Measurements from ENCODE around the gene ZNF784.
"Not testable (repeated sequence)": the region's sequence is repeated elsewhere in the genome, so short reads cannot be mapped to it uniquely, and the experiment has no call there.

The ZNF784 gene

DNA sequence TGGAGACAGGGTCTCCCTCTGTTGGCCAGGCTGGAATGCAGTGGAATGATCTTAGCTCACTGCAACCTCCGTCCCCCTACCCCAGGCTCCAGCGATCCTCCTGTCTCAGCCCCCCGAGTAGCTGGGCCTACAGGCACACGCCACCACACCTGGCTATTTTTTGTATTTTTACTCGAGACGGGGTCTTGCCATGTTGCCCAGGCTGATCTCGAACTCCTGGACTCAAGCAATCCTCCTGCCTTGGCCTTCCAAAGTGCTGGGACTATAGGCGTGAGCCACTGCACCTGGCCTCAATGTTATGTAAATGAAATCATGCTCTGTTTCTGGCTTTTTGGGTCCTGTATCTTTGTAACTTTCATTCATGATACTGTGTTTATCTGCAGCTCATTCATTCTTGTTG, 35.6 kb downstream of the ZNF784 start:
- H3K4me1 ChIP-seq (ENCODE audit: insufficient read depth, poor library complexity, severe bottlenecking) = peaks cover 6% of the 10 kb centered on the region
- no peak for ATAC-seq (ENCODE audit: low read depth)

DNA sequence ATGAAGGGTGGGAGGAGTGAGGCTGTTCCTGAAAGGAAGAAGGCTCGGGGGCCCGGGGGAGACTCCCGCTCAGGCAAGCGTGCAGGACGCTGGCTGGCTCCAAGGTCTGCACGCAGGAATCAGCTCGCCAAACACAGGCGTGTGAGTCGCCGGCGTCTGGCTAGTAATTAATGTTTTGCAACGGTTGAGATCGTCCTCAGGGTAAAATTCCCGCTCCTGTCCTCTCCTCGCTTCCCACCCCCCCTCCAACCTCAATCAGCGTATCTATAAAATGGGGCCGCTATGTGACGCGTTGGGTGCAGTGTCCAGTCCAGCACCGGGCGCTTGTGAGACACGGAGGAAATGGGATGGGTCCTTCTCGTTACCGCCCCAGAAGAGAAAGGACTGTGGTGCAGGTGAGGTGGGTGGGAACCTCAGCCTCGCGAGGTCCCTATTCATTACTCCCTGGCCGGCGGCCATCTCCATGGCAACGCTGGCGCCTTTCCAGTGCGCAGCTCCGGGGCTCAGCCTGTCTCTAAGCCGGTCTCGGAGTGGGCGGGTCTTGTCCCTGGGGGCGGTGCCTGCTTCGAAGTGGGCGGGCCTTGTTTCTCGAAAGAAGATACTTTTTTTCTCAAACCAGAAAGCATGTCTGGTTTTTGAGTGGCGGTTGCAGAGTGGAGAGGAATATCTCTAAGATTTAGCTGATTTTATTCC, 37.2 kb downstream of the ZNF784 start:
- no peaks in the 10 kb centered on the region for H3K36me3 ChIP-seq (ENCODE audit: low read depth)
- no peaks in the 10 kb centered on the region for H3K27me3 ChIP-seq (ENCODE audit: insufficient read depth, poor library complexity, severe bottlenecking)
- peak overlapping the region; percentile 16 for H3K27ac ChIP-seq (ENCODE audit: poor library complexity, severe bottlenecking)
- no peaks in the 10 kb centered on the region for H3K9me3 ChIP-seq (ENCODE audit: severe bottlenecking)
- peaks cover 6% of the 10 kb centered on the region for H3K4me1 ChIP-seq (ENCODE audit: insufficient read depth, poor library complexity, severe bottlenecking)
- TF ChIP-seq, protein P1, sequence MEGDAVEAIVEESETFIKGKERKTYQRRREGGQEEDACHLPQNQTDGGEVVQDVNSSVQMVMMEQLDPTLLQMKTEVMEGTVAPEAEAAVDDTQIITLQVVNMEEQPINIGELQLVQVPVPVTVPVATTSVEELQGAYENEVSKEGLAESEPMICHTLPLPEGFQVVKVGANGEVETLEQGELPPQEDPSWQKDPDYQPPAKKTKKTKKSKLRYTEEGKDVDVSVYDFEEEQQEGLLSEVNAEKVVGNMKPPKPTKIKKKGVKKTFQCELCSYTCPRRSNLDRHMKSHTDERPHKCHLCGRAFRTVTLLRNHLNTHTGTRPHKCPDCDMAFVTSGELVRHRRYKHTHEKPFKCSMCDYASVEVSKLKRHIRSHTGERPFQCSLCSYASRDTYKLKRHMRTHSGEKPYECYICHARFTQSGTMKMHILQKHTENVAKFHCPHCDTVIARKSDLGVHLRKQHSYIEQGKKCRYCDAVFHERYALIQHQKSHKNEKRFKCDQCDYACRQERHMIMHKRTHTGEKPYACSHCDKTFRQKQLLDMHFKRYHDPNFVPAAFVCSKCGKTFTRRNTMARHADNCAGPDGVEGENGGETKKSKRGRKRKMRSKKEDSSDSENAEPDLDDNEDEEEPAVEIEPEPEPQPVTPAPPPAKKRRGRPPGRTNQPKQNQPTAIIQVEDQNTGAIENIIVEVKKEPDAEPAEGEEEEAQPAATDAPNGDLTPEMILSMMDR (IDR thresholded peaks at IDR 0.05; ENCODE audit: poor library complexity, severe bottlenecking) = no peak
- peak overlapping the region; percentile 21 for H3K4me3 ChIP-seq (ENCODE audit: severe bottlenecking)
- ATAC-seq (ENCODE audit: low read depth) = peak; percentile 92
- peak; percentile 92 for DNase-seq (ENCODE audit: low spot score)

More for the DNA sequence above, 35.6 kb downstream of the ZNF784 start:
- TF ChIP-seq, protein P1 (IDR thresholded peaks at IDR 0.05; ENCODE audit: poor library complexity, severe bottlenecking) = no peak
- Histone ChIP-seq H3K36me3 (ENCODE audit: low read depth) (no peaks in the 10 kb centered on the region), H3K27ac (ENCODE audit: poor library complexity, severe bottlenecking) (no peak overlapping the region), H3K27me3 (ENCODE audit: insufficient read depth, poor library complexity, severe bottlenecking) (no peaks in the 10 kb centered on the region), H3K9me3 (ENCODE audit: severe bottlenecking) (no peaks in the 10 kb centered on the region), H3K4me3 (ENCODE audit: severe bottlenecking) (no peak overlapping the region)
- DNase-seq (ENCODE audit: low spot score) = no peak

DNA sequence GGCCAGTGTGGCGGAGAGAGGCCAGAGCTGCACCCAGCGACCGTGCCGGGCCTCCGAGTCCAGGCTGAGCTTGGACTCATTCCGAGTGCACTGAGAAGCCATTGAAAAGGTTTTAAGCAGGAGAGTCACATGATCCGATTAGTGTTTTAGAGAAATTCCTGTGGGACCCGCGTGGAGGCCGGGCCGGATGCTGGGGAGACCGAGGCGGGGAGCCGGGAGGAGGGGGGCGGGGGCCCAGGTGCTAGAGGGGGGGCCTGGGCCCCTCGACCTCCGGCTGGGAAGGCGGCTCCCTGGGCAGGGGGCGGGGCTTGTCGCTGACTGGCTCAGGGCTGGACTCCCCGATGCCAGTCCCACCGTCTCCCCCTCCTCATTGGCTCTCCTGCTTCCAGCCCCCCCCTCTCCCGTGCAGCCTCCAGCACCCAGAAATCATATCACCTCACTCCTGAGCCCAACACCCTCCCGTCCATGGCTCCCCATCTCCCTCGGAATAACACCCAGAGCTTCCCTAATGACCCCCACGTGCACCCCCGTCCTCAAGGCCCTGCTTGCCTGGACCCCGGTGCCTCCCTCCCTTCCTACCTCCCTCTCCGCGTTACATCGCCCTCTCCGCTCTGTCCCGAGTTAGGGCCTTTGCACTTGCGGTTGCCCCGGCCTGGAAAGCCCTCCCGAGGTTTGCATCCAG, 38.6 kb downstream of the ZNF784 start:
- ATAC-seq (ENCODE audit: low read depth) = no peak
- no peaks in the 10 kb centered on the region for H3K9me3 ChIP-seq (ENCODE audit: severe bottlenecking)
- peaks cover 6% of the 10 kb centered on the region for H3K4me1 ChIP-seq (ENCODE audit: insufficient read depth, poor library complexity, severe bottlenecking)
- TF ChIP-seq, protein P1 (IDR thresholded peaks at IDR 0.05; ENCODE audit: poor library complexity, severe bottlenecking) = no peak
- DNase-seq (ENCODE audit: low spot score) = no peak
- H3K4me3 ChIP-seq (ENCODE audit: severe bottlenecking) = no peak overlapping the region
- peak overlapping the region; percentile 10 for H3K27ac ChIP-seq (ENCODE audit: poor library complexity, severe bottlenecking)
- no peaks in the 10 kb centered on the region for H3K27me3 ChIP-seq (ENCODE audit: insufficient read depth, poor library complexity, severe bottlenecking)
- no peaks in the 10 kb centered on the region for H3K36me3 ChIP-seq (ENCODE audit: low read depth)

DNA sequence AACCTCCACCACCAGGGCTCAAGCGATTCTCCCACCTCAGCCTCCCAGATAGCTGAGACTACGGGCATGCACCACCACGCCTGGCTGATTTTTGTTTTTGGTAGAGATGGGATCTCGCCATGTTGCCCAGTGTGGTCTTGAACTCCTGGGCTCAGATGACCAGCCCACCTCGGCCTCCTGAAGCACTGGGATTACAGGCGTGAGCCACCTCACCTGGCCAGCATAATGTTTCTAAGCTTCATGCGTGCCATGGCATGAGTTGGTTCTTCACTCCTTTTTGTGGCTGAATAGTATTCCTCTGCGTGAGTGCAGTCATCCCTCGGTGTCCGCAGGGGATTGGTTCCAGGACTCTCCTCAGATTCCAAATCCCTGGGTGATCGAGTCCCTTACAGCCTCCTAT, 39.5 kb downstream of the ZNF784 start:
- H3K9me3 ChIP-seq (ENCODE audit: severe bottlenecking) = no peaks in the 10 kb centered on the region
- no peak for DNase-seq (ENCODE audit: low spot score)
- ATAC-seq (ENCODE audit: low read depth) = no peak
- no peaks in the 10 kb centered on the region for H3K36me3 ChIP-seq (ENCODE audit: low read depth)
- no peaks in the 10 kb centered on the region for H3K27me3 ChIP-seq (ENCODE audit: insufficient read depth, poor library complexity, severe bottlenecking)
- peaks cover 6% of the 10 kb centered on the region for H3K4me1 ChIP-seq (ENCODE audit: insufficient read depth, poor library complexity, severe bottlenecking)
- H3K27ac ChIP-seq (ENCODE audit: poor library complexity, severe bottlenecking) = no peak overlapping the region
- TF ChIP-seq, protein P1 (IDR thresholded peaks at IDR 0.05; ENCODE audit: poor library complexity, severe bottlenecking) = no peak
- H3K4me3 ChIP-seq (ENCODE audit: severe bottlenecking) = no peak overlapping the region

DNA sequence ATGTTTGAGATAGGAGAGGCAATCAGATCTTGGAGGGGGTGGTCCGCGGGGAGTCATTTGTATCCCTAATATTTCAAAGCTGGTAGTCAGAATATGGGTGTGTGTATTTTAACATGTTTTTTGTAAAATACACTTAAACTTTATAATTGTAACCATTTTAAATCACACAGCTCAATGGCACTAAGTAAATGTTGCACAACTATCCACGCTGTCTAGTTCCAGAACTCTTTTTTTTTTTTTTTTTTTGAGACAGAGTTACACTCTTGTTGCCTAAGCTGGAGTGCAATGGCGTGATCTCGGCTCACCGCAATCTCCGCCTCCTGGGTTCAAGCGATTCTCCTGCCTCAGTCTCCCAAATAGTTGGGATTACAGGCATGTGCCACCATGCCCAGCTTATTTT, 40.5 kb downstream of the ZNF784 start:
- DNase-seq (ENCODE audit: low spot score); H3K36me3 ChIP-seq (ENCODE audit: low read depth); H3K4me1 ChIP-seq (ENCODE audit: insufficient read depth, poor library complexity, severe bottlenecking); H3K4me3 ChIP-seq (ENCODE audit: severe bottlenecking); H3K27ac ChIP-seq (ENCODE audit: poor library complexity, severe bottlenecking); ATAC-seq (ENCODE audit: low read depth); H3K9me3 ChIP-seq (ENCODE audit: severe bottlenecking); H3K27me3 ChIP-seq (ENCODE audit: insufficient read depth, poor library complexity, severe bottlenecking): not testable (repeated sequence)

DNA sequence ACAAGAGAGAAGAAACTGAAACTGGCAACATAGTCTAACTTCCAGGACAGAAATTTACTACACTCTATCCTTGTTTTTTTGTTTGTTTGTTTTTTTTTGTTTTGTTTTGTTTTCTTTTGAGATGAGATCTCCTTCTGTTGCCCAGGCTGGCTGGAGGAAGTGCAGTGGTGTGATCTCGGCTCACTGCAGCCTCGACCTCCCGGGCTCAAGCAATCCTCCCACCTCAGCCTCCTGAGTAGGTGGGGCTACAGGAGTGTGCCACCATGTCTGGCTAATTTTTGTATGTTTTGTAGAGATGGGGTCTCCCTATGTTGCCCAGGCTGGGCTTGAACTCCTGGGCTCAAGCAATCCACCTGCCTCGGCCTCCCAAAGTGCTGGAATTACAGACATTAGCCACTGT, 42.1 kb downstream of the ZNF784 start:
- DNase-seq (ENCODE audit: low spot score); ATAC-seq (ENCODE audit: low read depth); H3K4me1 ChIP-seq (ENCODE audit: insufficient read depth, poor library complexity, severe bottlenecking); H3K9me3 ChIP-seq (ENCODE audit: severe bottlenecking); H3K27me3 ChIP-seq (ENCODE audit: insufficient read depth, poor library complexity, severe bottlenecking); H3K36me3 ChIP-seq (ENCODE audit: low read depth); H3K4me3 ChIP-seq (ENCODE audit: severe bottlenecking); H3K27ac ChIP-seq (ENCODE audit: poor library complexity, severe bottlenecking): not testable (repeated sequence)

All from RWPE2 (cell line).